GM19193 (cell line): ENCODE data around the gene TMEM120A.

ENCODE experiments used
- POLR2A ChIP-seq: IDR thresholded peaks from 4 replicates; pipeline ENCODE4 v1.6.1; 2011; ENCODE audit not compliant: insufficient read depth, insufficient read length; ENCODE audit errors: extremely low read depth

Gene TMEM120A

GRCh38 chr7:75994388-75995051, at the start of gene TMEM120A:
Gene TMEM120A (minus strand): TSS chr7:75994595. CDS start chr7:75994570, 25 bp downstream.
- peak; percentile 53 for TF ChIP-seq POLR2A

- no peak for TF ChIP-seq POLR2A
Observed at GRCh38 chr7:76040126-76040525, 45.7 kb upstream of the TMEM120A start.

- TF ChIP-seq POLR2A, result no peak
Observed at GRCh38 chr7:76037310-76037709, 42.9 kb upstream of the TMEM120A start.

- TF ChIP-seq POLR2A, result no peak
Observed at GRCh38 chr7:76031964-76032363, 37.6 kb upstream of the TMEM120A start.

- TF ChIP-seq POLR2A, result no peak
Observed at GRCh38 chr7:76023002-76023401, 28.6 kb upstream of the TMEM120A start.

GRCh38 chr7:76022026-76022780, 27.8 kb upstream of the TMEM120A start:
- TF ChIP-seq POLR2A, result no peak

- no peak for TF ChIP-seq POLR2A
Observed at GRCh38 chr7:76020031-76020714, 25.8 kb upstream of the TMEM120A start.

- no peak for TF ChIP-seq POLR2A
Observed at GRCh38 chr7:76016191-76016947, 22.0 kb upstream of the TMEM120A start.

GRCh38 chr7:76011442-76011861, 17.1 kb upstream of the TMEM120A start:
- TF ChIP-seq POLR2A, result no peak

GRCh38 chr7:76009672-76010600, 15.5 kb upstream of the TMEM120A start:
- no peak for TF ChIP-seq POLR2A

GRCh38 chr7:76008156-76008687, 13.8 kb upstream of the TMEM120A start:
- no peak for TF ChIP-seq POLR2A

- no peak for TF ChIP-seq POLR2A
Observed at GRCh38 chr7:76003351-76003750, 9.0 kb upstream of the TMEM120A start.

- TF ChIP-seq POLR2A, result no peak
Observed at GRCh38 chr7:76002822-76003221, 8.4 kb upstream of the TMEM120A start.

GRCh38 chr7:76002139-76002538, 7.7 kb upstream of the TMEM120A start:
- no peak for TF ChIP-seq POLR2A
